PFSK-1 (cell line): ENCODE measurements around the gene SYNE3.

ENCODE experiments used
- FOXP2 ChIP-seq: optimal IDR thresholded peaks from 2 replicates; pipeline ENCODE3; 2011; ENCODE audit warnings: borderline replicate concordance, control low read depth, inconsistent platforms; ENCODE audit not compliant: insufficient read depth; ENCODE audit errors: extremely low read length, extremely low read depth
- POLR2AphosphoS5 ChIP-seq: IDR thresholded peaks from 2 replicates; pipeline ENCODE4 v1.6.1; 2012; ENCODE audit warnings: low read depth, mild to moderate bottlenecking, control low read depth, low read length, moderate library complexity
- SIN3A ChIP-seq: IDR thresholded peaks from 2 replicates; pipeline ENCODE4 v1.6.1; 2012; ENCODE audit warnings: mild to moderate bottlenecking, low read length, moderate library complexity, borderline replicate concordance; ENCODE audit not compliant: insufficient read depth
- TAF1 ChIP-seq: IDR thresholded peaks from 2 replicates; pipeline ENCODE4 v1.6.1; 2012; ENCODE audit warnings: low read length, control low read depth, borderline replicate concordance; ENCODE audit not compliant: insufficient read depth
- TF ChIP-seq, protein P1 (sequence below), 2 experiments: IDR thresholded peaks; 2 replicates each; pipeline versions ENCODE4 v1.6.1 to v1.8.0; 2011 to 2012; ENCODE audit warnings: low read depth in 2 of 2, low read length in 2 of 2, control low read depth in 1 of 2, inconsistent platforms in 1 of 2, mild to moderate bottlenecking in 1 of 2, moderate library complexity in 1 of 2; ENCODE audit not compliant: insufficient read depth in 1 of 2

DNA sequence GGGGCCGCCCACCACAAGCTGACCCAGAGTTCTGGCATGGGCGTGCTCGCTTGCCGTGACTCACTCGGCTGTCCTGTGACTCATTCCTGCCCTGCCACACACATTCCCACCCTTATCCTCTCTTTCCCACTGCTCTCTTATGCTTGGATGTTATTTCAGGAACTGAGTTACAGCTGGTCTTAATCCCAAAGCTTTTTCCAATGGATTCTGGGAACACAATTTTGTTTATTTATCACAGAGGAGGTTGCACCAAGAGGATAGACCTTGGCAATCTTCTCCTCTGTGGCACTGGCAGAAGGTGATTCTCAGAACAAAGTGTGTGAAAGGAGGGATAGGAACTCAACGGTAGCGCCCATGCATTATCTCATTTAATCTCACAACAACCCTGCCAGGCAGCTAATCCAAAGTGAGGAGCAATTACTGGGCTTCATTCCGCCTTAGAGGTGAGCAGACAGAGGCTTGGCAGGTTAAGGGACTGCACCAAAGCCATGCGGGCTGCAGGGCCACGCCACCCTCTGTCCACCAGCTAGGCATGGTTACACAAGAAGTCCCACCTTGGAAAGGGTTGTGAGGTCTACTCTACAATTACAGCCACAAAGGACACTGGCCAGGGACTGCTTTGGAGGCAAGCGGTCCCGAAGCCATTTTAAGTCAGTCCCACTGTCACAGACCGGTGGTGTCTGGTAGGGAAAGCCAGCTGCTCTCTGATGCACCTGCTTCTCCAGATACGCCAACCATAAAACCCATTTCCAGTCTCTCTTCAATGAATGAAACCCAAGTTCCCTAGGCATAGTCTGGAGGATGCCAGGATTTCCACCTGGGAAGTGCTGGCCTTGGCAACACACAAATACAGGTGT is 32.9 kb downstream of the SYNE3 start:
- TF ChIP-seq POLR2AphosphoS5 (no peak), TAF1 (no peak), SIN3A (no peak), FOXP2 (peak; percentile 78)
- TF ChIP-seq, protein P1, sequence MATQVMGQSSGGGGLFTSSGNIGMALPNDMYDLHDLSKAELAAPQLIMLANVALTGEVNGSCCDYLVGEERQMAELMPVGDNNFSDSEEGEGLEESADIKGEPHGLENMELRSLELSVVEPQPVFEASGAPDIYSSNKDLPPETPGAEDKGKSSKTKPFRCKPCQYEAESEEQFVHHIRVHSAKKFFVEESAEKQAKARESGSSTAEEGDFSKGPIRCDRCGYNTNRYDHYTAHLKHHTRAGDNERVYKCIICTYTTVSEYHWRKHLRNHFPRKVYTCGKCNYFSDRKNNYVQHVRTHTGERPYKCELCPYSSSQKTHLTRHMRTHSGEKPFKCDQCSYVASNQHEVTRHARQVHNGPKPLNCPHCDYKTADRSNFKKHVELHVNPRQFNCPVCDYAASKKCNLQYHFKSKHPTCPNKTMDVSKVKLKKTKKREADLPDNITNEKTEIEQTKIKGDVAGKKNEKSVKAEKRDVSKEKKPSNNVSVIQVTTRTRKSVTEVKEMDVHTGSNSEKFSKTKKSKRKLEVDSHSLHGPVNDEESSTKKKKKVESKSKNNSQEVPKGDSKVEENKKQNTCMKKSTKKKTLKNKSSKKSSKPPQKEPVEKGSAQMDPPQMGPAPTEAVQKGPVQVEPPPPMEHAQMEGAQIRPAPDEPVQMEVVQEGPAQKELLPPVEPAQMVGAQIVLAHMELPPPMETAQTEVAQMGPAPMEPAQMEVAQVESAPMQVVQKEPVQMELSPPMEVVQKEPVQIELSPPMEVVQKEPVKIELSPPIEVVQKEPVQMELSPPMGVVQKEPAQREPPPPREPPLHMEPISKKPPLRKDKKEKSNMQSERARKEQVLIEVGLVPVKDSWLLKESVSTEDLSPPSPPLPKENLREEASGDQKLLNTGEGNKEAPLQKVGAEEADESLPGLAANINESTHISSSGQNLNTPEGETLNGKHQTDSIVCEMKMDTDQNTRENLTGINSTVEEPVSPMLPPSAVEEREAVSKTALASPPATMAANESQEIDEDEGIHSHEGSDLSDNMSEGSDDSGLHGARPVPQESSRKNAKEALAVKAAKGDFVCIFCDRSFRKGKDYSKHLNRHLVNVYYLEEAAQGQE (IDR thresholded peaks at IDR 0.05; ENCODE audit: insufficient read depth in 1 of 2, low read depth in 2 of 2, low read length in 2 of 2): no peak
